ENCODE results near the gene TRPM2. TPM values are rescaled to one million over a fixed set of nuclear protein-coding genes. Genes with fewer than 3 reads are reported as not detected.
"Not testable (repeated sequence)": the region's sequence is repeated elsewhere in the genome, so short reads cannot be mapped to it uniquely, and the experiment has no call there.

The TRPM2 gene
- total and polyA plus RNA-seq, 12 donors: 0.34 to 8.5 (median 1.2) TPM

- H3K36me3 ChIP-seq: peaks cover 0 to 55% (median 0%) of the 10 kb centered on the region in 9 donors
- intact Hi-C loops (cut with DNase I): no loop called here
- WGBS, 2 donors: 56 to 58% methylated on average over 24 of the region's 24 CpGs
- no peak for TF ChIP-seq CTCF (IDR thresholded peaks at IDR 0.05)
- ATAC-seq (no peak), DNase-seq (no peak)
- H3K27ac ChIP-seq: no peak overlapping the region
- peaks cover 0 to 30% (median 10%) of the 10 kb centered on the region in 7 donors for H3K27me3 ChIP-seq
- H3K9me3 ChIP-seq: peaks cover 0 to 9% (median 0%) of the 10 kb centered on the region in 11 donors
- H3K4me3 ChIP-seq: no peak overlapping the region
- H3K4me1 ChIP-seq: no peaks in the 10 kb centered on the region
Measured at GRCh38 chr21:44415073-44416025, 61.9 kb downstream of the TRPM2 start.

- Histone ChIP-seq H3K9me3 (peaks cover 0 to 9% (median 0%) of the 10 kb centered on the region in 11 donors), H3K27ac (no peak overlapping the region), H3K4me3 (no peak overlapping the region), H3K27me3 (peaks cover 0 to 30% (median 10%) of the 10 kb centered on the region in 7 donors), H3K4me1 (no peaks in the 10 kb centered on the region), H3K36me3 (peaks cover 0 to 63% (median 0%) of the 10 kb centered on the region in 9 donors)
- no peak for DNase-seq
- intact Hi-C loops (cut with DNase I): no loop called here
- ATAC-seq: no peak
- TF ChIP-seq CTCF (IDR thresholded peaks at IDR 0.05): no peak
- 72 to 74% methylated on average over 8 of the region's 8 CpGs for WGBS, 2 donors
Measured at GRCh38 chr21:44416193-44416592, 62.8 kb downstream of the TRPM2 start.

DNA sequence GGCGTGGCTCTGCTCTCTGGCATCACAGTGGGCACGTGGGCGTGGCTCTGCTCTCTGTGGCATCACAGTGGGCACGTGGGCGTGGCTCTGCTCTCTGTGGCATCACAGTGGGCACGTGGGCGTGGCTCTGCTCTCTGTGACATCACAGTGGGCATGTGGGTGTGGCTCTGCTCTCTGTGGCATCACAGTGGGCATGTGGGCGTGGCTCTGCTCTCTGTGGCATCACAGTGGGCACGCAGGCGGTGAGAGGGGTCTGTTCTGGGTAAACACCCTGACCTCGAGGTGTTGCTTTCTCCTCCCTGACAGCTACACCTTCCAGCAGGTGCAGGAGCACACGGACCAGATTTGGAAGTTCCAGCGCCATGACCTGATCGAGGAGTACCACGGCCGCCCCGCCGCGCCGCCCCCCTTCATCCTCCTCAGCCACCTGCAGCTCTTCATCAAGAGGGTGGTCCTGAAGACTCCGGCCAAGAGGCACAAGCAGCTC lies 64.2 kb downstream of the TRPM2 start:
- ATAC-seq; H3K4me1 ChIP-seq; H3K27ac ChIP-seq; H3K9me3 ChIP-seq; intact Hi-C loops (cut with DNase I); H3K4me3 ChIP-seq; DNase-seq: not testable (repeated sequence)
- Histone ChIP-seq H3K27me3 (peaks cover 0 to 30% (median 10%) of the 10 kb centered on the region in 7 donors), H3K36me3 (peaks cover 0 to 74% (median 0%) of the 10 kb centered on the region in 9 donors)
- 88 to 95% methylated on average over 21 of the region's 21 CpGs for WGBS, 2 donors

DNA sequence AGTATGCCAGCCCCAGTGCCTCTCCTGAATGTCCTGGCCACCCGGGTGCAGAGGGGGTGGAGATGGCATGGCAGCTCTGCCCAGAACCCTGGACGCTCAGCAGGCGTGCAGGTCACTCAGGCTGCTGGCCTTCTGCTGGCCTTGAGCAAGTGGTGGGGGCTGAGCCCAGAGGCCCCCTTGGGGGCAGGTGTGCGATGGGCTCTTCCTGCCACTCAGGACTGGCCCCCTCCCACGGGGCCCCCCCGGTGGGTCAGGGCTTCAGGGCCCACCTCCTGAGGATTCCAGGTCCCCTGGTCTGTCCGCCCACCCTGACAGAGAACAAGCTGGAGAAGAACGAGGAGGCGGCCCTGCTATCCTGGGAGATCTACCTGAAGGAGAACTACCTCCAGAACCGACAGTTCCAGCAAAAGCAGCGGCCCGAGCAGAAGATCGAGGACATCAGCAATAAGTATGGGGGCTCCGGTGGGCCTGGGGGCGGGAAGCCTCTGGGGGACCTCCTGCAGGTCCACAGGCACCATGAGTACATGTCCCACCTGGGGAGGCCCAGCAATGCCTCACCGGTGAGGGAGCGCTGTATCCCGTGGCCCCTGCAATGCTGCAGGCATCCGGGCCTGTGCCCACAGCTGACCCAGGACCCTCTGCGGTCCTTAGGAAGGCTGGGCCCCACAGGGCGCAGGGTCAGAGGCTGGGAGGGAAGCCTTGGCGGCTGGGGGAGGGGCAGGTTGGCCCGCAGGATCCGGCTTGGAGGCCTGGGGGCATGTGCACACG lies 64.9 kb downstream of the TRPM2 start:
- Histone ChIP-seq H3K36me3 (peaks cover 0 to 72% (median 0%) of the 10 kb centered on the region in 9 donors), H3K27ac (no peak overlapping the region), H3K9me3 (no peaks in the 10 kb centered on the region), H3K4me3 (no peak overlapping the region), H3K4me1 (no peaks in the 10 kb centered on the region), H3K27me3 (peaks cover 0 to 30% (median 10%) of the 10 kb centered on the region in 7 donors)
- WGBS, 2 donors: 91% methylated on average over 25 of the region's 25 CpGs
- no peak for TF ChIP-seq CTCF (IDR thresholded peaks at IDR 0.05)
- ATAC-seq (no peak), DNase-seq (no peak)
- intact Hi-C loops (cut with DNase I): no loop called here

Data from heart right ventricle (tissue), 16 donors.